KBM-7 (cell line): ENCODE measurements around the gene NOC3L.

Experiments
- DNase-seq: peaks from one replicate; pipeline ENCODE4 v3.0.0-alpha.2; 2015
- in situ Hi-C: fragments of 300-500 bp; cut with MboI; formaldehyde crosslinking; loops from 2 replicates; pipeline ENCODE4 v1.14.3; 2020; ENCODE audit warnings: low sequenced_read_pairs, low pct_unique_long_range_greater_than_20kb, mixed read lengths

NOC3L gene

DNA sequence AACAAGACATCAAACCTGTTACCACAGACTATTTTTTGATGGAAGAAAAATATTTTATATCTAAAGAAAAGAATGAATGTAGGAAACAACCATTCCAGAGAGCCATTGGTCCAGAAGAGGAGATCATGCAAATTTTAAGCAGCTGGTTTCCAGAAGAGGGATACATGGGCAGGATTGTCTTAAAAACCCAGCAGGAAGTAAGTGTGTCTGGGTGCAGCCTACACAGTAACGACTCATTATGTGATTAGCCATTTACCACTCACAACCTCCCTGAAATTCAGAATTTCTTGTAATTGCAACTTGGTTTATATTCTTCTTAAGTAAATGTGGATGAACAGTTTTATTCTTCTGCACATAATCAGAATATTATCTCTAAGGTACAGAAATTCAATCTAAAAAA is 46.2 kb downstream of the NOC3L start:
- in situ Hi-C loops = no loop called here
- DNase-seq = no peak

DNA sequence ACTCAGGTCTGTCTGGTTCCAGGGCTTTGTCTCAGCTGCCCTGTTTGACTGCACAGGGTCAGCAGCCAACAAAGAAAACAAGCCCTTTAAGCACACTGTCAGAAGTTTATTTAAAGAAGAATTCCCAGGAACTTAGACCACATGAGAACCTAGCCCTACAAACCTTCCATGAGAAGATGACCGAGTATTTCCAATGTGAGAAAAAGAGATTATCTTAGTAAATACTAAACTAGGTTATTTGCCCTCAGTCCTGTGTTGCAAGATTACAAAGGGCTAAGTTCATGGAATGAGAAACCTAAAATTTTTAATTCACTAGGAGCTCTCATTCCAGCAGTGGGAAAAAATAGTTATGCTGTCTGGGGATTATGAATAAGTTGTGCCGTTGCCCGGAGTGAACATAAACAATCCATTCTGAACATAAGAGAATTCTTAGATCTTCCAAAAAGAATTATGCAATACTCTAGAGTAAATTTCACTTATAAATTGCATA is 46.7 kb downstream of the NOC3L start:
- no peak for DNase-seq
- in situ Hi-C loops = no loop called here

DNA sequence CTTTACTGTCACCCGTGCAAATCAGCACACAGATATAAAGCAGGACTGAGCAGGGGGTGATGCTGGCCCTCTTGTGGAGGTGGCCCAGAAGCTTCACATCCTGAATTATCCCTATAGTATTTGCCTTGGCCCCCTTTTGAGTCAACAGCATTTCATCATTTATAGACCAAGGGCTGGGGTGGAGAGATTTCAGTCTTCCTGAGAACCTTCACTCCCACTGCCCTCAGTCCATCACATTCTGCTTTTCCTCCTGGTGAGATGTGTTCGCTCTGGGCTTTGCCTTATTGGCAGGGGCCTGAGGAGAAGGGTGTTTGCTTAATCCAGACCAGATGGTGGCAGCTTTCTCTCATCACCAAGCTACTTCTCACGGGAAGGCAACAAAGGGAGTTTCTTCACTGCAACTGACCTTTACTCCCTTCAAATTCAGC is 47.7 kb downstream of the NOC3L start:
- in situ Hi-C loops = no loop called here
- DNase-seq = no peak

DNA sequence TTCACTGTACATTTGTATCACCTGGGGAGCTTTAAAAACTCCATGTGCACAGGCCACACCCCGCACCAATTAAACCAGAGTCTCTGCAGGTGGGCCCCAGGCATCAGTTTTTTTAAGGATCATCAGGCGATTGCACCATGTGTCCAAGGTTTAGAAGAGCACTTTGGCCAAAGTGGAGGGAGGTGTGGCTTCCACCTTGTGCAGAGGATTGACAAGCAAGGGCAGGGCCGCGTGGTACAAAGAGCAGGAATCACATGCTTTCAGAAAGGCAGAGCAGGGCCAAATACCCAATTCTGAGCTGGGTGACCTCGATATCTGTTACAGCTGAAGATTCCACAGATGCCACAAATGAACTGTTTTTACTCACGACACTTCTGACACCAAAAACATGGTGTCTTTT is 52.4 kb downstream of the NOC3L start:
- in situ Hi-C loops = no loop called here
- DNase-seq = no peak

DNA sequence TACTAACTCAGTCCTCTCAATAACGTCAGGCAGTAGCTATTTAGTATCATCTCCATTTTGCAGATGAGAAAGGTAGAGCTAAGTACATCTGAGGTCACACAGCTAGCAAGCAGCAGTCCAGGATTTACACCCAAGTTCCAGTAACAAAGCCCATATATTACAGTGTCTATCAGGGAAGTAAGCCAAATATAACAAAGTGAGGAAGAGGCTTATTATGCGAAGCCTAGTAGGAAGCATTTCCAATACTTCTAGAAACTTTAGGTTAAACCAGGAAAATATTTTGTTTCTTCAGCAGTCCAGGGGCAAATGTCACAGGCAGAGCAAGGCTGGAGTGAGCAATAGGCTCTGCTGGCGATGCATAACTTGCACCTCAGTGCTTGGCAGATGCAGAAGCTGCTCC is 53.9 kb downstream of the NOC3L start:
- no peak for DNase-seq
- in situ Hi-C loops = no loop called here

DNA sequence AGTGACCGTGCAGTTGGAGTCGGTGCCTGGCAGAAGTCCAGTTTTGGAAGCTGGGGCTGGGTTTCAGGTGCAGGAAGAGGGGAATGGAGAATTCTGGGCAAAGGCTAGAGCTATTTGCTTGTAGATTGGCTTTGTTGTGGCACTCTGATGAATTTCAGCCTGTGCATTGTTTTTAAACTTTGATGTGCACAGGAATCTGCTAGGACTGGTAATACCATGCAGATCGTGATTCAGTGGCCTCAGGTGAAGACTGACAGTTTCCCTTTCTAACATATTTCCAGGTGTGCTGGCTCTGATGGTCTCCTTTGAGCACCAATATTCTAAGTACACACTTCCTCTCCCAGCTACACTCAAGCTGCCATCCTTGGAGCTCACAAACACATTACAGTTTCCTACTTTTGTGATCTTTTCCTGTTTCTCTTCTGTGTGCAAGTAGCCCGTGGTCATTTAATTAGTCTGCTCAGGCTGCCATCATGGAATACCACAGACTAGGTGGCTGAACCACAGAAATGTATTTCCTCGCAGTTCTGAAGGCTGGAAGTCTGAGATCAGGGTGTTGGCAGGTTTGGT is 55.6 kb downstream of the NOC3L start:
- DNase-seq = no peak
- in situ Hi-C loops = no loop called here

DNA sequence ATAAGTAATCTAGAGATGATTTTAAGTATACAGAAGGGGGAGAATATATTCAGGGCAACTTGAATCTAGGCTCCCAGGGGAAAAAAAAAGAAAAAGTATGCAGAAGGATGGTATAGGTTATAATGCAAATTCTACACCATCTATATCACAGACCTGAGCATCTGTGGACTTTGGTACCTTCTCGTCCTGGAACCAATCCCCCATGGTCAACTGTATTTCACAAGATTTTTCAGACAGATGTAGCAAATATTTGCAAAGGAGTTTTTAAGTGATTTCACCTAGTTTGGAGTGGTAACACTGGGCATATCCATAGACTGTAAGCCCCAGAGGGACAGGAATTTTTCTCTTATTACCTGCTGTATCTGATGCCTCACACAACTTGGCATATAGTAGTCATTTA is 58.8 kb downstream of the NOC3L start:
- in situ Hi-C loops = no loop called here
- DNase-seq = no peak

DNA sequence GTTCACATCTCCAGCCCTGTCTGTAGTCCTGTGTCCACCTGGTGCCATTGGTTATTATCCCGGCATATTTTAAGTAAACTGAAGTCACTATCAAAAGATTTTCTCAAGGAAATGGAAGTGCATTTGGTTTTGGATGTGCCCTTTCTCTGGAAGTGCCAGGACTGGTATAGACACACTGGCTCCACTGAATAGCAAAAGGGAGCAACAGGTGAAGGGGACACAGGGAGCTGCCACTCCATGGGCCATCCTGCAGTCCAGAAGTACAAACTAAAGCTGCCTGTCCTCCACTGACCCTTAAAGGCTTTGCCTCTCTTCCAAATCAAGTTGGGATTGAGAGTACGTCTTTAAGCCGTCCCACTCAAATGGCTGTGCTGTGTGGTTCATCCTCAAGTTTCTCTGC is 62.7 kb downstream of the NOC3L start:
- in situ Hi-C loops = no loop called here
- DNase-seq = no peak

DNA sequence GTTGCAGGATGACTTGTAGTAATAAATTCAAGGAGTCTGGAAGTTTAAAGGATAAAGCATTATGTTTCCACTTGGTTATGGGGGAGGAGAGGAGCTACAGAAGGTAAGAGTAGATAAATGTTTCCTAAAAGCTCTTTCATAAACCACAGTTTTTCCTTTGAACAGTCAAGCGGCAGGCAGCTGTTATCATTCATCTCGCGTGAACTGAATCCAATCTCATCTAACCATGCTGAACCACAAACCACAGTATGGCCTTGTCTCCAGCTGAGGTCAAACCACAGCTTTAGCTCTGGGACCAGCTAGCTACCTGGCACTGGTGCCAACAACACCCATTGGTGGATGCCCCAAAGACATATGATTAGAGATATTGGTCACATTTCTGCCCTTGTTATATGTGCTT is 63.3 kb downstream of the NOC3L start:
- in situ Hi-C loops = no loop called here
- peak; percentile 96 for DNase-seq

DNA sequence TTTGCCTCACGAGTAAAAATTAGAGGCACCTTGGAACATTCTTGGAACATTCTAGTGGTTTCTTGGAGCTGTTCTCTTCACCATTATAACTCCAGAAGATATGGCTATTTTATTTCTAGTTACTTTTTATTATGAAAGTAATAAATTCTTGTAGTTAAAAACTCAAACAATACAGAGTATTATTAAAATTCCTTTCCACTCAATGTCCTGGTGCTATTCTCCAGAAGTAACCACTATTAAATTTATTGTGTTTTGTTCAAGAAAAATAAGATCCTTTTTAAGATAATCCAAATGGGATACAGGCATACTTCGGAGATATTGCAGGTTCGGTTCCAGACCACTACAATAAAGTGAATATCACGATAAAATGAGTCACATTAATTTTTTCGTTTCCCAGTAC is 68.6 kb downstream of the NOC3L start:
- DNase-seq = no peak
- in situ Hi-C loops = no loop called here

DNA sequence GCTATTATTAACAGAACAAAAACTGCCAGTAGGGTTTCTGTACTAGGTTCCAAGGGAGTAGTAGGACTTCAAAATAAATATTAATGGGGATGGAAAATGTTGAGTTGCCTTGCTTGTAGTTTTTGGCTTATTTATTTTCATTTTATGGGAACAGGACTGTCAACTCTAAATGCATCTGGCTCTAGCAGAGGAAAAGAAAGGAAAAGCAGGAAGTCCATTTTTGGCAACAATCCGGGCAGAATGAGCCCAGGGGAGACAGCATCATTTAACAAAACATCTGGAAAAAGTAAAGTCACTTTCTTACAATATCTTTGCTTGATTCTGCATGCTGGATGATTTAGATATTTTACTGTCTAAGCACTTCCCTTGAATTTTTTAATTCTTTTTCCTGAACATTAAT is 69.4 kb downstream of the NOC3L start:
- in situ Hi-C loops = no loop called here

DNA sequence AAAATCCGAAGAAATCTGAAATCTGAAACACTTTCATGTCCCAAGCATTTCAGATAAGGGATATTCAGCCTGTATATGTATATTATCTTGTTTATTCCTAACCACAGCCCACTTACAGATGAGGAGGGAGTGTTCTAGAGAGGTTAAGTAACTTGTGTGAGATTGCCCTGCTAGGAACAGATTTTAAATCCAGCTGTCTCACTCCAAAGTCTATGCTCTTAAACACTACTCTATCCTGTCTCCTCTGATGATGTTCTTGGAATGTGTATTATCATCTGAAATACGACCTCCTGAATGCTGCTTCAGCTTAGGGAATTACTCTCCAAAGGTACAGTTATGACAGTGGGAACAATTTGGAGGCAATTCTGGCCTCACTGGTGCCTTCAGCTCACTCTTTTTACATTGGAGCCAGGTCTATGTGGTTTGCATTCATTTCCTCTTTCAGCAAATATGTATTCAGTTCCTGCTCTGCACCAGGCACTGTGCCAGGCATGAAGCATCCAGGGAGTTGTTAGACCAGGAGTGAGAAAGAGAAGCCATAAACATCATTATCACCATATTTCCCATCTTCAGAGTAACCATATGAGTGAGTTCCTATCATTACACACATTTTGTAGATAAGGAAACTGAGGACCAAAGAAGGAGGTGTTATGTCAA is 70.2 kb downstream of the NOC3L start:
- in situ Hi-C loops = no loop called here
- peak; percentile 61 for DNase-seq

More for the DNA sequence above, 69.4 kb downstream of the NOC3L start:
- DNase-seq = no peak

DNA sequence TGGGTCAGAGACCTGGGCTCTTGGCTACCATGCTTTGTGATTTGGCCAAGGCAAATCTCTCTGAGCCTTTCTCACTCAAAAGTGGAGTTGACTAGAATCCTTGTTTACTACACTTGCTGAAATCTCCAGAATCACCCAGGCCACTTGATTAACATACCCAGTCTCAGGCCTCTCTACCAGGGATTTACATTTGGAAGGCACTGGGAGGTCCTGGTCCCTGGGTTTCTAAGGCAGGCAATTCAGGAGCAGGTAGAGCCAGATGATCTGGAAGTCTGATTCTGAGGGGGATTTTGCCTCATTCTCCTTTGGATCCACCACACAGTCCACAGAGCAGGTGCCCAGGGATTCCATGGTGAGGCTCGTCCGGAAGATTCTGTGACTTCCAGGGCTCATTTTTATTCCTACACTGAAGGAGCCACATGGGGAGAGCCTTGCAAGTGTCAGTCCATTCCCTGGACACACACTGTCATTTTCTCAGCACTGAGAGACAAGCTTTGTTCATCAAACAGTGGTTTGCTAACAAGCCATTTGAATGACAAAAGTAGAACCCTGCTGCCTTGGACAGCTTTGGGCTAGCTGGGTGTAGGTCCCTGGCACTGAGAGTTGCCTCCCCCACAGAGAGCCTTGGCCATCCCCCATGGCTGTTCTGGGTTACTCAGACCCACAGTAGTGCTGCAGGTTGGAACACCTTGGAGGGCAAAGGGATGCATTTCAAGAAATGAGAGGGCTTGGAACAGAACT is 74.2 kb downstream of the NOC3L start:
- DNase-seq = no peak
- in situ Hi-C loops = no loop called here

DNA sequence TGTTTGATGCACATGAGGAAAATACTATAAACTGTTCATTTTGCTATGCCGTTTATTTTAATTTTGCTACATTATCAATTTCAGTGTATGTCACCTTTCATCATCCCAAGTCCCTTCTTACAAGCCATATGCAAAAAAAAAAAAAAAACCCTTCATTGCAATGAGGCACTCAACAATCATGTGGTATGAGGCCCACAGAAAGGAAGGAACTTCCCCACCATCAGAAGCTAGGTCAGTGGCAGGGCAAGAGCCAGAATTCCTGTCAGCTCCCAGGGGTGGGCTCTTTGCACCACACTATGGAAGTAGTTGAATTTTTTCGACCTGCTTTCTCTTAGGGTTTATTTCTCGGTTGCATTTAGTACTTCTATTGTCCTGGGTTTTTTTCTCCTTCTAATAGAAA is 75.4 kb downstream of the NOC3L start:
- DNase-seq = no peak
- in situ Hi-C loops = no loop called here

DNA sequence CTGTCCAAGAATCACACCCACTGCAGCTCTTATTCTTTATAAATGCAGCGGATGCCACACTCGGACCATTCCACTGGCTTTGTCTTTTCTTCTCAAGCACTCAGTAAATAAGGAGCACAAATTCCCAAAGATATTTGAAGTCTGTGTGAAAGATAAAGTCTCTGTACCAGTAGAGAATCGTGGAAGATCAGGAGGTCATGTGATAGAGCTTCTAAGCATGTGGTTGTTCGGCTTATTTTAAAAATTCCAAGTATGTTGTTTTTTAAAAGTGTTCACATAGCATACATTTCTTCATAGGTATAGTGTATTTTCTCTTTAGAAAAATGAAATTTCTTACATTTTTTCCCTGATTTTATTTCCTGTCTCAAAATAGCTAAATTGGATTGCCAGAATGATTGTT is 75.8 kb downstream of the NOC3L start:
- in situ Hi-C loops = no loop called here
- no peak for DNase-seq

DNA sequence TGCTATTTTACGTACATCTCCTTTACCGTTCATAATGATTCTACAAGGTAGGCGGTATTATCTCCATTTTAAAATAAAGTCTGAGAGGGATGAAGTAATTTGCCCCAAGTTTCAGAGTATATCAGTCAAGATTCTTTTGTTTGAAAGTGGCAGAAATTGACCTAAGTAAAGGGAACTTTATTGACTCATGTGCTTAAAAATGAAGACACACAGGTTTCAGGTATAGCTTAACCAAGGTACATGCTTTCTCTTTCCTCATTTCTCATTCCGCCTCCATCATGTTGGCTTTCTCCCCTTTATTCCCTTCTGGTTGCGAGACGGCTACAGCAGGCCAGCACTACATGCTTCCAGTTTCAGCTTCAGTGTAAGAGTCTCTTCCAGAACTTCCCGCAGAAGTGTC is 77.5 kb downstream of the NOC3L start:
- in situ Hi-C loops = no loop called here

More for the DNA sequence above, 77.5 kb downstream of the NOC3L start:
- DNase-seq = no peak
